H1 (cell line): ENCODE data around the gene PPP1R9A. TPM values are rescaled to one million over a fixed set of nuclear protein-coding genes. Genes with fewer than 3 reads are reported as not detected.

ENCODE experiments used
- CBX8 ChIP-seq: fragments of 300-800, 300-1000 bp; sonication (generic); IDR thresholded peaks from 2 replicates; pipeline ENCODE4 v1.7.1; 2016; ENCODE audit warnings: low read depth, low read length, borderline replicate concordance
- CEBPB ChIP-seq: IDR thresholded peaks from 2 replicates; pipeline ENCODE4 v1.6.1; 2012; ENCODE audit warnings: low read depth, low read length
- CHD2 ChIP-seq: IDR thresholded peaks from 2 replicates; pipeline ENCODE4 v1.6.1; 2012; ENCODE audit warnings: low read length, improper control_type of control experiment
- CHD7 ChIP-seq: fragments of 300-600 bp; sonication (generic); IDR thresholded peaks from 2 replicates; pipeline ENCODE4 v1.7.1; 2012; ENCODE audit warnings: low read length, moderate library complexity, mild to moderate bottlenecking, inconsistent platforms; ENCODE audit not compliant: insufficient replicate concordance
- CREB1 ChIP-seq: IDR thresholded peaks from 2 replicates; pipeline ENCODE4 v1.6.1; 2012; ENCODE audit warnings: inconsistent platforms
- HDAC2 ChIP-seq, 2 experiments: fragments of 300-600 bp in 1 of 2; sonication (generic) in 1 of 2; IDR thresholded peaks; 2 replicates each; pipeline ENCODE4 v1.6.1; 2011 to 2012; ENCODE audit warnings: low read depth in 2 of 2, low read length in 2 of 2, mild to moderate bottlenecking in 2 of 2, moderate library complexity in 2 of 2, borderline replicate concordance in 1 of 2, inconsistent platforms in 1 of 2
- KDM4A ChIP-seq: IDR thresholded peaks from one replicate; pipeline ENCODE4 v1.7.1; 2012; ENCODE audit warnings: low read depth, mild to moderate bottlenecking, moderate library complexity, low read length, inconsistent platforms; ENCODE audit not compliant: severe bottlenecking
- MAX ChIP-seq: IDR thresholded peaks from 2 replicates; pipeline ENCODE4 v1.6.1; 2012; ENCODE audit warnings: inconsistent platforms
- RFX5 ChIP-seq: IDR thresholded peaks from 2 replicates; pipeline ENCODE4 v1.6.1; 2011; ENCODE audit warnings: low read depth, low read length, improper control_type of control experiment, borderline replicate concordance
- TAF1 ChIP-seq: IDR thresholded peaks from 2 replicates; pipeline ENCODE4 v1.6.1; 2011; ENCODE audit warnings: mild to moderate bottlenecking, low read depth, low read length
- USF2 ChIP-seq: IDR thresholded peaks from 2 replicates; pipeline ENCODE4 v1.6.1; 2011; ENCODE audit warnings: low read length, improper control_type of control experiment
- polyA plus RNA-seq, 7 experiments: library from polyadenylated mRNA; depleted of rRNA in 3 of 7; stranded (reverse) in 5 of 7; unstranded in 2 of 7; fragments of >200 nt in 5 of 7; fragments of 200-250 nt in 2 of 7; gene quantifications; 1 replicate in 5 of 7; 2 replicates in 1 of 7; 4 replicates in 1 of 7; pipeline versions ENCODE4 v1.2.1 to v1.2.3, GENCODE V29; 2011 to 2013; ENCODE audit warnings: missing spikeins in 2 of 7, mixed read lengths in 2 of 7
- total RNA-seq: library from RNA; stranded (reverse); fragmentation: NEBNext Ultra II Directional; extraction: Animal tissue kit (Norgen Biotek cat#: 25700); gene quantifications from 2 replicates; pipeline ENCODE4 v1.2.1, GENCODE V29; 2021

The PPP1R9A gene
- total and polyA plus RNA-seq, 2 of the 8 experiments (the other 6 are each of a cell fraction or from before 2014, with no cell fraction given), result 3.0 to 20.3 TPM

- TF ChIP-seq CHD7 (no peak), HDAC2 (IDR thresholded peaks at IDR 0.05; ENCODE audit: borderline replicate concordance in 1 of 2, low read depth in 2 of 2, low read length in 2 of 2) (no peak), CEBPB (no peak), MAX (no peak), KDM4A (no peak), USF2 (no peak), CBX8 (no peak), TAF1 (no peak), CHD2 (no peak), CREB1 (no peak), RFX5 (no peak)
Observed at GRCh38 chr7:95099106-95099505, 191.7 kb downstream of the PPP1R9A start (continued).
